Measurements from ENCODE around the gene MMP23B. TPM values are rescaled to one million over a fixed set of nuclear protein-coding genes. Genes with fewer than 3 reads are reported as not detected.

Gene MMP23B
- polyA plus RNA-seq, 3 donors = 0.21 to 1.5 (median 0.24) TPM

DNA sequence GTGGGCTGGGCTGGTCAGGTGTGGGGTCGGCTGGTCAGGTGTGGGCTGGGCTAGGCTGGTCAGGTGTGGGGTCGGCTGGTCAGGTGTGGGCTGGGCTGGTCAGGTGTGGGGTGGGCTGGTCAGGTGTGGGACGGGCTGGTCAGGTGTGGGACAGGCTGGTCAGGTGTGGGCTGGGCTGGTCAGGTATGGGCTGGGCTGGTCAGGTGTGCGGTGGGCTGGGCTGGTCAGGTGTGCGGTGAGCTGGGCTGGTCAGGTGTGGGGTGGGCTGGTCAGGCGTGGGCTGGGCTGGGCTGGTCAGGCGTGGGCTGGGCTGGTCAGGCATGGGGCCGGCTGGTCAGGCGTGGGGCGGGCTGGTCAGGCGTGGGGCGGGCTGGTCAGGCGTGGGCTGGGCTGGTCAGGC lies 25.7 kb upstream of the MMP23B start:
- H3K79me2 ChIP-seq (ENCODE audit: insufficient read depth, low read length) = no peaks in the 10 kb centered on the region
- no peak overlapping the region for H3K4me3 ChIP-seq (replicated peaks in 1 of 3; ENCODE audit: low read depth in 2 of 3, low read length in 3 of 3)
- H3K27ac ChIP-seq (ENCODE audit: low read depth in 1 of 2, low read length in 2 of 2) = peak overlapping the region in 1 of 2 donors; percentile 95
- H3K9me3 ChIP-seq (replicated peaks in 1 of 2; ENCODE audit: control insufficient read depth in 1 of 2, insufficient read depth in 1 of 2, low read length in 2 of 2) = no peaks in the 10 kb centered on the region
- no peaks in the 10 kb centered on the region for H3K27me3 ChIP-seq (ENCODE audit: control insufficient read depth in 2 of 2, insufficient read depth in 2 of 2, low read length in 2 of 2)
- 98% methylated on average over 11 of the region's 13 CpGs for WGBS (ENCODE audit: insufficient coverage)
- no peak overlapping the region for H3K4me2 ChIP-seq (replicated peaks; ENCODE audit: extremely low read depth, low read length, poor library complexity, severe bottlenecking)
- peaks cover 29% of the 10 kb centered on the region for H3K4me1 Mint-ChIP-seq
- no peak overlapping the region for H2AFZ ChIP-seq (ENCODE audit: insufficient read depth, low read depth, low read length, poor library complexity, severe bottlenecking)
- peaks cover 26 to 38% of the 10 kb centered on the region in 2 donors for H3K4me1 ChIP-seq (ENCODE audit: control insufficient read depth in 1 of 2, insufficient read depth in 2 of 2, low read length in 2 of 2)
- H3K36me3 Mint-ChIP-seq = peaks cover 2 to 3% of the 10 kb centered on the region in 2 donors
- no peaks in the 10 kb centered on the region for H4K20me1 ChIP-seq (ENCODE audit: insufficient read depth, low read length)
- no peak overlapping the region for H3K4me3 Mint-ChIP-seq
- no peak overlapping the region for H3K9ac ChIP-seq (ENCODE audit: insufficient read depth, low read length, poor library complexity, severe bottlenecking)
- TF ChIP-seq, protein P1, sequence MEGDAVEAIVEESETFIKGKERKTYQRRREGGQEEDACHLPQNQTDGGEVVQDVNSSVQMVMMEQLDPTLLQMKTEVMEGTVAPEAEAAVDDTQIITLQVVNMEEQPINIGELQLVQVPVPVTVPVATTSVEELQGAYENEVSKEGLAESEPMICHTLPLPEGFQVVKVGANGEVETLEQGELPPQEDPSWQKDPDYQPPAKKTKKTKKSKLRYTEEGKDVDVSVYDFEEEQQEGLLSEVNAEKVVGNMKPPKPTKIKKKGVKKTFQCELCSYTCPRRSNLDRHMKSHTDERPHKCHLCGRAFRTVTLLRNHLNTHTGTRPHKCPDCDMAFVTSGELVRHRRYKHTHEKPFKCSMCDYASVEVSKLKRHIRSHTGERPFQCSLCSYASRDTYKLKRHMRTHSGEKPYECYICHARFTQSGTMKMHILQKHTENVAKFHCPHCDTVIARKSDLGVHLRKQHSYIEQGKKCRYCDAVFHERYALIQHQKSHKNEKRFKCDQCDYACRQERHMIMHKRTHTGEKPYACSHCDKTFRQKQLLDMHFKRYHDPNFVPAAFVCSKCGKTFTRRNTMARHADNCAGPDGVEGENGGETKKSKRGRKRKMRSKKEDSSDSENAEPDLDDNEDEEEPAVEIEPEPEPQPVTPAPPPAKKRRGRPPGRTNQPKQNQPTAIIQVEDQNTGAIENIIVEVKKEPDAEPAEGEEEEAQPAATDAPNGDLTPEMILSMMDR (IDR thresholded peaks at IDR 0.05) = no peak
- H3K27ac Mint-ChIP-seq = peak overlapping the region in 2 of 7 donors; percentile 97 to 99
- intact Hi-C loops (cut with micrococcal nuclease) = no loop called here
- no peaks in the 10 kb centered on the region for H3K36me3 ChIP-seq (replicated peaks in 1 of 2; ENCODE audit: control insufficient read depth in 1 of 2, insufficient read depth in 2 of 2, low read length in 2 of 2)
- DNase-seq = no peak
- peaks cover 0 to 2% (median 0%) of the 10 kb centered on the region in 7 donors for H3K9me3 Mint-ChIP-seq
- peaks cover 0 to 4% (median 0%) of the 10 kb centered on the region in 3 donors for H3K27me3 Mint-ChIP-seq (ENCODE audit: low read depth in 3 of 3)

DNA sequence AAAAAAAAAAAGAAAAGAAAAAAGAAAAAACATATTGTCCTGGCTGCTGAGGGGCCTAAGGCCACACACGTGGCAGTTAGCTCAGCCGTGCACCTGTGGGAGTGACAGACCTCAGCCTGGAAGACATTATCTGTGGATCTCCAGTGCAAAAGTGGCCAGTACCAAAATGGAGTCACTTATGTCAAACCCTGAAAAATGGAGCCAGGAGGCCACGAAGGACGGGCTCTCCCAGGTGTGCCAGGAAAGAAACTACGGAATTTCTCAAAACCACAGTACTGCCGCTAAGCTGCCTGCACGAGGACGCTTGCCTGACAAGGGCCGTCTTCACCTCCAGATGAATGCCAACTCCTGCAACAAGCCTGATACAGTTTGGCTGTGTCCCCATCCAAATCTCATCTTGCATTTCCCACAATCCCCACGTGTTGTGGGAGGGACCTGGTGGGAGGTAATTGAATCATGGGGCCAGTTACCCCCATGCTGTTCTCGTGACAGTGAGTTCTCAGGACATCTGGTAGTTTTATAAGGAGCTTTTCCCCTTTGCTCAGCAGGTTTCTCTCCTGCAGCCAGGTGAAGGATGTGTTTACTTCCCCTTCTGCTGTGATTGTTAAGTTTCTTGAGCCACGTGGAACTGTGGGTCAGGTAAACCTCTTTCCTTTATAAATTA lies 22.0 kb upstream of the MMP23B start:
- H3K4me1 ChIP-seq (ENCODE audit: control insufficient read depth in 1 of 2, insufficient read depth in 2 of 2, low read length in 2 of 2) = peaks cover 30 to 37% of the 10 kb centered on the region in 2 donors
- H3K27me3 ChIP-seq (ENCODE audit: control insufficient read depth in 2 of 2, insufficient read depth in 2 of 2, low read length in 2 of 2) = no peaks in the 10 kb centered on the region
- H2AFZ ChIP-seq (ENCODE audit: insufficient read depth, low read depth, low read length, poor library complexity, severe bottlenecking) = no peak overlapping the region
- 86% methylated on average over 10 of the region's 12 CpGs for WGBS (ENCODE audit: insufficient coverage)
- H3K9me3 Mint-ChIP-seq = peaks cover 0 to under 1% (median 0%) of the 10 kb centered on the region in 7 donors
- H3K79me2 ChIP-seq (ENCODE audit: insufficient read depth, low read length) = peaks cover 10% of the 10 kb centered on the region
- TF ChIP-seq, protein P1 (IDR thresholded peaks at IDR 0.05) = no peak
- peak overlapping the region in 1 of 7 donors; percentile 75 for H3K27ac Mint-ChIP-seq
- no peaks in the 10 kb centered on the region for H3K36me3 ChIP-seq (replicated peaks in 1 of 2; ENCODE audit: control insufficient read depth in 1 of 2, insufficient read depth in 2 of 2, low read length in 2 of 2)
- intact Hi-C loops (cut with micrococcal nuclease) = no loop called here
- peaks cover 0 to 5% (median 1%) of the 10 kb centered on the region in 3 donors for H3K27me3 Mint-ChIP-seq (ENCODE audit: low read depth in 3 of 3)
- no peaks in the 10 kb centered on the region for H3K9me3 ChIP-seq (replicated peaks in 1 of 2; ENCODE audit: control insufficient read depth in 1 of 2, insufficient read depth in 1 of 2, low read length in 2 of 2)
- H3K4me3 ChIP-seq (replicated peaks in 1 of 3; ENCODE audit: low read depth in 2 of 3, low read length in 3 of 3) = no peak overlapping the region
- no peaks in the 10 kb centered on the region for H4K20me1 ChIP-seq (ENCODE audit: insufficient read depth, low read length)
- H3K27ac ChIP-seq (ENCODE audit: low read depth in 1 of 2, low read length in 2 of 2) = no peak overlapping the region
- H3K4me3 Mint-ChIP-seq = no peak overlapping the region
- no peak overlapping the region for H3K9ac ChIP-seq (ENCODE audit: insufficient read depth, low read length, poor library complexity, severe bottlenecking)
- no peak for DNase-seq
- peaks cover 2 to 3% of the 10 kb centered on the region in 2 donors for H3K36me3 Mint-ChIP-seq
- no peak overlapping the region for H3K4me2 ChIP-seq (replicated peaks; ENCODE audit: extremely low read depth, low read length, poor library complexity, severe bottlenecking)
- H3K4me1 Mint-ChIP-seq = peaks cover 33% of the 10 kb centered on the region

Measured in CD14-positive monocyte (primary cell).